ENCODE measurements around the gene BEST2.

DNA sequence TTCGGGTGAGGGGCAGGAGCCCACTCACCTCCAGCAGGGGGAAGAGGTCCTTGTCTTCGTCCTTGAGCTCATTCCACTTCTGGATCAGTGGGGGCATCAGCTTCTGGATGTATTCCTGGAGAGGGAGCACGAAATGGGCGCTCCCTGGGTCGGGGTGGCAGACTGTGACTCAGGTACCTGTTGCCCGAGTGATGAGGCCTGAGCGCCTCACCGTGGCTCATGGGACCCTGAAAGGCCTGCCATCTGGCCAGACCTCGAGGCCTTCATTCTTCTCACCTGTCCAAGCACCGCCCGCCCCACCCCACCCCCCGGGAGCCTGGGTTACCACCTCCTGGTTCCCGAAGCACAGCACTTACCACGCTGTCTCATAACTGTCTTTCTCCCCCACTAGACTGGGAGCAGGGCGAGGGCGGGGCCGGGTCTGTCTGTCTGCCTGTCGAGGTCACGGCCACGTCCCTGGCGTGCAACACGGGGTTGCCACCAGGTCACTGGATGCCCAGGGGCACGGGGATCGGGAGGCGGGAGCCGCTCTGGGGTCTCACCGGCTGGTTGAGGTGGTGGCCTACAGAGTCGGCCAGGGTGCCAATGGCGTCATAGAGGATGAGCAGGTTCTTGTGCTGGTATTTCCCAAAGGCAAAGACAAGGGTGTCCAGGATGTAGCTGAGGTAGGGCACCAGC is 45.8 kb upstream of the BEST2 start:
- TF ChIP-seq CTCF (IDR thresholded peaks at IDR 0.05) (no peak), POLR2A (IDR thresholded peaks at IDR 0.05) (no peak)
